ENCODE results near the gene ARSJ.
"Not testable (repeated sequence)": the region's sequence is repeated elsewhere in the genome, so short reads cannot be mapped to it uniquely, and the experiment has no call there.

ARSJ gene

DNA sequence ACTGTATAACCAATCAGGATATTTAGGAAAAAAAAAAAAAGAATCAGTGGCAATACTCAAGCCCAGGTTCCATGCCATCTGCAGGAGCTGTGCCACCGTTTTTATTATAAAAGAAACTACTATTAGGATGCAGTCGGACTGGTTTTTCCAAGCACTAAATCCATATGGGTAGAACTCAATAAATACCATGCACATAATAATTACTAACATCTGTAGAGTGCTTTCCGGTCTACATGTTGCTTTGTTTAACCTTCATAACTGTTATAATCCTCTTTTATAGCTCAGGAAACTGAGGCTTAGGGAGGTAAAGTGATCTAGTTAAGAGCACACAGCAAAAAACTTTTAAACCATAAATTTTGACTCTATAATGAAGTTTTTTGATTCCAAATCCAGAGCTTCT is 24.0 kb downstream of the ARSJ start:
- DNase-seq = no peak

DNA sequence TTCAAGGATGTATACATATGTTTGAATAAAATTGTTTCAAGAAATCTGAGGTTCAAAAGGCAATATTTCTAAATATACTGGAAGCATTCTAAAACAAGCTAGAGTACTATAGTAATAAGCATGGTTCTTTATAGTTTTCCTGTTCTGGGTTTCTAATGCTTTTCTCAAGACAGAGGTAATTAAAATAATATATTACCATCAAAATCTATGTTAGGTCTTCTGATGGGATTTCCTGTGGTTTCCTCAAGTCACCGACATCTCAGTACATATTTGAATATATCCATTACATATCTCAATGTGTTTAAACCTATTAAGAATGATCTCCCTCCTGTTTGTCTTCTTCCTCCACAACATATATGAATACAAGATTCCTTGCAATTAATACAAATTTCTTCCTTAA is 25.6 kb downstream of the ARSJ start:
- DNase-seq = no peak

- DNase-seq = no peak
Observed at GRCh38 chr4:113952452-113953029, 26.9 kb downstream of the ARSJ start.

DNA sequence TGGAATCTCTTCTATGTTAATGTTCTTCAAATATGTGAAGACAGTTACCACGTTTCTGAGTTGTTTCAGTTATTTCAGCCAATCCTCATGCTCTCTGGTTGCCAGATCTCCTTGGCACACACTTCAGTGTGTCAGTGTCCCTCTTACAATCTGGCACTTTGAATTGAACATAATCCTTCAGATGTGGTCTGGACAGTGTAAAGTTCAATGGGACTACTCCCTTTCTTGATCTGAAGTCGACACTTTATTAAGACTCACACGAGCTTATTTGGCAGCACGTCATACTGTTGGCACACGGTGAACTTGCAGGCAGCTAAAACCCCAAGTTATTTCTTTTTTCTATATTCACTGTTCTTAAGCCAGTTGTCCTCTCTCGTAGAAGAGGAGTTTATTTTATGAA is 28.2 kb downstream of the ARSJ start:
- no peak for DNase-seq

DNA sequence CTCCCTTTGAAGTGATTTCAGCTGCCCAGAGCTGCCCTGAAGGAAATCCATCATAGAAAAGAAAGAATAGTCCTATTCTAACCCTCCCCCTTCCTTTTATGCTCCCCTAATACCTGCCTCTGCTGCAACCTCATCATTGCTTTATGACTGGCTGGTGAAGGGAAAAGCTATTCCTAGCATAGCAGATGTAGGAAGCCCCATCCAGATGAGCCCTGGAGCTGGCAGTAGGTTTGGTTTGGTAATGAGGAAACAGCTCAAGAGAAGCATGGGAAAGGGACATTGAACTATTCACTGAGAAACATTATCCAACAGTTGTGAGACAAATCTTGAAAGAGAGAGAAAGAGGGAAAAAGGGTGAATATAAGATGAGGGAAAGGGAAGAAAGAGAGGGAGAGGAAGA is 29.2 kb downstream of the ARSJ start:
- peak; percentile 32 for DNase-seq

- DNase-seq = no peak
Observed at GRCh38 chr4:113947484-113947883, 32.0 kb downstream of the ARSJ start.

DNA sequence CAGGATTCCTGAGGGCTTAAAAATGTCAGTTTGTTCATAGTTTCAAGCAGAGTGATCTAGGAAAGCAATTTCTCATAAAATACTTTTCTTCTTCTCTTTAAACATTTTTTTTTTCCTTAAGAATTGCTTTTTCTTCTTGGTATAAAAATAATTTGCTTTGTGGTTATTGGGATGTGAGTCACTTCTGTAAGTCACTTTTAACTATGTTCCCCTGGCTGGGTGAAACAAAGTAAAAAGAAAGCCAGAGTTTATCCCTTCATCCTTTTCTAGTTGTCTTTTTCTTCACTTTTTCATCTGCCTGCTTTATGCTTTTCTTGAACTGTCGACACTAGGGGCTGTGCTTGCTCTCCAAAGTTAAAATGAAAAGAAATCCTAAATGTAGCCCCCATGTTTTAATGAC is 33.5 kb downstream of the ARSJ start:
- peak; percentile 33 for DNase-seq

GRCh38 chr4:113943863-113944262 is 35.6 kb downstream of the ARSJ start:
- DNase-seq = no peak

DNA sequence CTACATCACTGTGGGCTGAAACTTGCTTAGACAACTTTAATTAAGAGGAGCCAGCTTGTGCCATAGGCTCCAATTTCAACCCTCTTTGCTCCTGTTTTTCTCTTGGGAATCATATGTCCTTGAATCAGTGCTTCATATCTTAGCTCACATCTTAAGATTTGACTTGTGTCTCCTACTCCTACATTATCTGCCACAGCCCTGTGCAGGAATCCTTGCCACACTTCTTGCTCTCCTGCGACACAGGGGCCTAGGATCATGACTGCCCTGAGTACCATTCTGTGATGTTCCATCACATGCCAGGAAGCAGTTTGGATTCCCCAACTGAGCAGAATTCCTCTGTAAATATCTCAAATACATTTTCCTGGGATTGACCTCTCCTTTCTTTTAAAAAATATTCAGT is 36.4 kb downstream of the ARSJ start:
- no peak for DNase-seq

GRCh38 chr4:113941836-113942235 is 37.6 kb downstream of the ARSJ start:
- DNase-seq = no peak

DNA sequence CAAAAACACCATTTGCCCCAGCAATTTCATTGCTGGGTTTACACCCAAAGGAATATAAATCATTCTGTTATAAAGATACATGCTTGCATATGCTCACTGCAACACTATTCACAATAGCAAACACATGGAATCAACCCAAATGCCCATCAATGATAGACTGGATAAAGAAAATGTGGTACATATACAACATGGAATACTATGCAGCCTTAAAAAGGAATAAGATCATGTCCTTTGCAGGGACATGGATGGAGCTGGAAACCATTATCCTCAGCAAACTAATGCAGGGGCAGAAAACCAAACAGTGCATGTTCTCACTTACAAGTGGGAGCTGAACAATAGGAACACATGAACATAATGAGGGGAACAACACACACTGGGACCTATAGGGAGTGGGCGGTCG is 39.3 kb downstream of the ARSJ start:
- not testable (repeated sequence) for DNase-seq

DNA sequence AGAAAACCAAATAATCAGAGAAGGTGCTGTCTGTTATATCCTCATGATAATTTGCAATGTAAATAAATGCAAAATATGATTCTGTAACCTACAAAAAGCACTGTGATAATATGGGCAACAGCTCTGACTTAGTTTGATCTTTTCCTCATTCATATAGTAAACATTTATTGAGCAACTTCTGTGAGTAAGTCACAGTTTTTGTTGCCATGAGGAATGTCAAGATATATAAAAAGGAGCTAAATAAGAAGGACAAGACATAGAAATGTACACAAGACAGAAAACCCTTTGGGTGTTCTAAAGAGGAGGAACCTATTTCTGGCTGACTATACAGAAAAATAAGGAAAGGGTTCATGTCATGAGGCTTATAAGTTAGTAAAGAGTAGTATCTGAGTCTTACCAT is 44.3 kb downstream of the ARSJ start:
- peak; percentile 81 for DNase-seq

DNA sequence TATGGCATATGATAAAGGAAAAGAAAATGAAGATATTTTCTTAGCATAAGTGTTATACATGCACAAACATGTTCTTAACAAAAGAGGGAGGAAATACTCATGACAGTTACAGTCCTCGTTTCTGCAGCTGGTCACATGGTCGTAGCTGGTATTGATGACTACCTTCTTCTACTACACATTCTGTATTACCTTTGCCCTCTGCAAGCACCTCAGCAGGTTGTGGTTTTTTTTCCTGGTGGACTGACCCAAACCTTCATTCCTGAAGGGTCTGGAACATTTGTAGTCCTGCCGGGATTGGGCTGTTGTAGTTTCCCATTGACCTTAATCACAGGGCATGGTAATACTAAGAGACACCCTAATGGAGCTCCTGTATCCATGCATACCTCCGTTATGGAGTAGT is 54.7 kb downstream of the ARSJ start:
- not testable (repeated sequence) for DNase-seq

DNA sequence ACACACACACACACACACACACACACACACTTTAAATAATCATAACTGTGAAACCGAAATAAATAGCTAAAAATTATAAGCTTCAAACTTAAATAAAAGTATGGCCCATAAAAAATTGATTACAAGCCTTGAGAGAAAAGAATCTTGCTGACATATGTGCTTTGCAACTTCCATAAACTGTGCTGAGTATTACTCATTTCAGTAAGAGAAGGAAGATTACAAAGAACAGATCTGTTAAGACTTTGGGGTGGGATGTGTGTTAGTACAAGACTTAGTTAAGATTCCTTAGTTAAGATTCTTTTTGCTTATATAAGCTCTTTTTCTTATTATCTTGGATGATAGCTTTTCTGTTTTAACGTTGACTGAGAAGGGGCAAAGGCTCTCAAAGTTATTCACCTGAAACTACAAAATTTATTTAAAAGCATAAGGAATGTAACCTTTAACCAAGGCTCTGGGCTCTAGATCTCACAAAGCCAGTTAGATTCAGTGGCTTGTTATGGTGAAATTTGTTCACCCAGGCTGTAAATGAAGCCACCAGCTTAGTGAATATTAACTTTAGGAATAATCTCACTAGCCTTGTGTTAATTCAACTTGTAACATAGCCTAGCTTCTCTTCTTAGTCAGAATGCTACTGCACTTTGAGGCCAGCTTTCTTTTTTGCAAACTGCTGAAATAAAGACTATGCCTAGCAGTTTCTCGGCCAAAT is 58.2 kb downstream of the ARSJ start:
- DNase-seq = no peak

- no peak for DNase-seq
Observed at GRCh38 chr4:113919611-113920010, 59.8 kb downstream of the ARSJ start.

- DNase-seq = no peak
Observed at GRCh38 chr4:113919145-113919544, 60.3 kb downstream of the ARSJ start.

- DNase-seq = no peak
Observed at GRCh38 chr4:113908829-113909228, 70.6 kb downstream of the ARSJ start.

DNA sequence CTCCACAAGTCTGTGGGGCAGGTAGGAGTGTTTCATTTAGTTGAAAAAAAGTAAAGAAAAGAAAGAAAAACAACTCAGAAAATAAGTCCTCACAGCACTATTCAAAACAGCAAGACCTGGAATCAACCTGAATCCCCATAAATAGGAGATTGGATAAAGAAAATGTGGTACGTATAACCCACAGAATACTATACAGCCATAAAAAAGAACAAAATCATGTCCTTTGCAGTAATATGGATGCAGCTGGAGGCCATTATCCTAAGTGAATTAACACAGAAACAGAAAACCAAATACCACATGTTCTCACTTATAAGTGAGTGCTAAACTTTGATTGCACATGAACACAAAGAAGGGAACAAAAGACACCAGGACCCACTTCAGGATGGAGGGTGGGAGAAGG is 71.9 kb downstream of the ARSJ start:
- DNase-seq = no peak

- DNase-seq = no peak
Observed at GRCh38 chr4:113905301-113905700, 74.1 kb downstream of the ARSJ start.

GRCh38 chr4:113904877-113905276 is 74.6 kb downstream of the ARSJ start:
- DNase-seq = no peak

GRCh38 chr4:113901994-113902787 is 77.3 kb downstream of the ARSJ start:
- peak; percentile 35 for DNase-seq

DNA sequence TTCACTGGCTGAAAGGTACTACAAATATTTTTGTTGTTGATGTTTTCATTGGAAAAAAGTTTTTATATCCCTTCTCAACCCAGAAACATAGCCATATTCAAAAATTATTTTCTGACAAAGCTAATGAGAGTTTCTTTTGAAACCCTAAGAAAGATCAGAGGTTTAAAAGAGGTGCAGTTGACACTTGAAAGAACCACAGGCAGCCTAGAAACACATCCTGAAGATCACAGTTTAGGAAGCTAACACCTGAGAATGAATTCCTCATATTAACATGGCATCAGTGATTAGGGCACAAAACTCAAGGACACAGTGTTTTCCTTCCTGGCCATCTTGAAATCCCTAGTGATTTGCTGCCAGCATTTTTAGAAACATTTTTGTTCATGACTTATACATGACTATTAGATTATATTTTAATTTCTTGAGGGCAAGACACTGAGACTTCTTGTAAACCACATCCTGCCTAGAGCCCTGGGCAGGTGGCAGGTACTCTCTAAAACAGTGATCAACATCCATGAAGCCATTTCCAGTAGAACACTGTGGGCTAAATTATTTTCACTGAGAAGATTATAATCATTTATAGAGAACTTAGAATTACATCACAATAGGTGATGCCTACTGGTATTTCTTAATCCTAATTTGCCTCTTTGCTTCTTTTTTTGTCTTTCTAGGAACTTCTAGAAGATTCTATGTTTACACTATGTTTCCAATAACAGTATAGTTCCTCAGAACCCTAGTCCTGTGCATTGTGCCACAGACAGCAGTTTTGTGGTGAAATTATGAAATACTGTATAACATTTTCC is 80.0 kb downstream of the ARSJ start:
- no peak for DNase-seq

GRCh38 chr4:113893546-113893945 is 85.9 kb downstream of the ARSJ start:
- no peak for DNase-seq

All from NCI-H526 treated with DMSO at 0.1 percent for 48 hours (cell line).